Mucosa of descending colon (tissue), 3 donors: ENCODE data around the gene F2RL3. TPM values are rescaled to one million over a fixed set of nuclear protein-coding genes. Genes with fewer than 3 reads are reported as not detected.

ENCODE experiments used
- ATAC-seq: fragments of 200-7000 bp; cut with Tn5 transposase; one replicate; pipeline ENCODE4 v1.9.1; 2020; ENCODE audit warnings: mild to moderate bottlenecking, moderate library complexity
- DNase-seq, 3 donors: peaks; one replicate each; pipeline ENCODE4 v3.0.0-alpha.2; 2020
- H3K36me3 ChIP-seq: fragments of 200-600 bp; one replicate; pipeline ENCODE4 v1.8.0; 2021; ENCODE audit warnings: low read depth, mild to moderate bottlenecking
- H3K4me1 ChIP-seq: fragments of 200-600 bp; one replicate; pipeline ENCODE4 v1.8.0; 2021; ENCODE audit warnings: low read depth, mild to moderate bottlenecking
- H3K4me3 ChIP-seq: fragments of 200-600 bp; one replicate; pipeline ENCODE4 v1.8.0; 2021; ENCODE audit warnings: mild to moderate bottlenecking
- H3K9me3 ChIP-seq: fragments of 200-600 bp; one replicate; pipeline ENCODE4 v1.8.0; 2021; ENCODE audit warnings: mild to moderate bottlenecking
- intact Hi-C, 2 donors: fragments of 100-400 bp; cut with DNase I in 1 of 2; cut with micrococcal nuclease in 1 of 2; formaldehyde crosslinking; loops; one replicate each; pipeline versions ENCODE4 v1.11.0 to v1.11.1; 2022; cut with DNase I, micrococcal nuclease
- total RNA-seq, 3 donors: library from RNA; stranded (reverse); fragmentation: NEBNext Ultra II Directional in 2 of 3; extraction: Animal tissue kit (Norgen Biotek cat#: 25700) in 2 of 3; gene quantifications; one replicate each; pipeline versions ENCODE4 v1.2.1 to v1.2.4, GENCODE V29; 2021 to 2023
- TF ChIP-seq, protein P1 (sequence below): fragments of 200-600 bp; IDR thresholded peaks from one replicate; pipeline ENCODE4 v1.8.0; 2022; ENCODE audit warnings: antibody characterized with exemption, mild to moderate bottlenecking
- donor health status: DM: no; HTN: no; CAD: no; lungs with moderate emphysema.
- donor health status: DM: no; HTN: no; CAD: no.
- donor health status: DM: no; HTN: yes; CAD: no.

F2RL3 gene
- total RNA-seq, 3 donors from 2014 or later = 0.38 to 2.0 (median 1.6) TPM

DNA sequence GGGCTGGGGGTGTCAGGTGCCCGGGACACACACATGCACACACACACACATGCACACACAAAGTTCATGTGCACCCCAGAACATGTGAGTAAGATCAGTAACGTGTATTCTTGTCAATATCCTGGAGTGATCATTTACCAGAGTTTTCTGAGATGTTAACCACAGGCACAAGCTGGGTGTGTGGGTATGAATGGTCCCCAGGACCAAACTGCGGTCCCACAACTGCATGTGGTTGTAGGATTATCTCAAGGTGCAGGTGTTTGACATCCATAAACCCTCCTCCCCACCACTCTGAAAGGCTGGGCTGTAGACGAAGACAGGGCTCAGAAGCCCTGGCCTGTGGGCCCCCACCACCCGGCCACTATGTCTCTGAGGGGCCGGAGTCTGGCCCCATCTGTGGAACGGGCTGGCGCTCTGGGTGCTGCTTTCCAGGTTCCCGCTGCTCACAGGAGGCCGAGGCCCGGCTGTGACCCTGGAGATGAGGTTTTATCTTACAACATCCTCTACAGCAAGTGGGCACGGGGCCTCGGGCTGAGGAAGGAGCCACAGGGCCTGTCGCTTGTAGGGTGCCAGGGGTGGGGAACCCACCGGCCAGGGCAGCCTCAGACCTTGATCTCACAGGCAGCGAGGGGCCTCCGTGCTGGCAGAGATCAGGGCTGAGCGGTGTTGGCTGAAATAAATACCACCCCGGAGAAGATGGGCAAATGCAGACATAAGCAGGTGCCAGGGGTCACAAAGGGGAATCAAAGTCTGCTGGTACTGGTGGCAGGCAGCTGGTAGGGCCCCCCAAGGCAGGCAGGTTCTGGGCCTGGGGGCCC is 4.3 kb downstream of the F2RL3 start:
- no peak for ATAC-seq
- TF ChIP-seq, protein P1, sequence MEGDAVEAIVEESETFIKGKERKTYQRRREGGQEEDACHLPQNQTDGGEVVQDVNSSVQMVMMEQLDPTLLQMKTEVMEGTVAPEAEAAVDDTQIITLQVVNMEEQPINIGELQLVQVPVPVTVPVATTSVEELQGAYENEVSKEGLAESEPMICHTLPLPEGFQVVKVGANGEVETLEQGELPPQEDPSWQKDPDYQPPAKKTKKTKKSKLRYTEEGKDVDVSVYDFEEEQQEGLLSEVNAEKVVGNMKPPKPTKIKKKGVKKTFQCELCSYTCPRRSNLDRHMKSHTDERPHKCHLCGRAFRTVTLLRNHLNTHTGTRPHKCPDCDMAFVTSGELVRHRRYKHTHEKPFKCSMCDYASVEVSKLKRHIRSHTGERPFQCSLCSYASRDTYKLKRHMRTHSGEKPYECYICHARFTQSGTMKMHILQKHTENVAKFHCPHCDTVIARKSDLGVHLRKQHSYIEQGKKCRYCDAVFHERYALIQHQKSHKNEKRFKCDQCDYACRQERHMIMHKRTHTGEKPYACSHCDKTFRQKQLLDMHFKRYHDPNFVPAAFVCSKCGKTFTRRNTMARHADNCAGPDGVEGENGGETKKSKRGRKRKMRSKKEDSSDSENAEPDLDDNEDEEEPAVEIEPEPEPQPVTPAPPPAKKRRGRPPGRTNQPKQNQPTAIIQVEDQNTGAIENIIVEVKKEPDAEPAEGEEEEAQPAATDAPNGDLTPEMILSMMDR = no peak
- no peaks in the 10 kb centered on the region for H3K9me3 ChIP-seq
- no peak for DNase-seq
- H3K36me3 ChIP-seq = no peaks in the 10 kb centered on the region
- peaks cover 6% of the 10 kb centered on the region for H3K4me1 ChIP-seq
- H3K4me3 ChIP-seq = no peak overlapping the region
- intact Hi-C loops = no loop called here

- intact Hi-C loops = no loop called here
- Histone ChIP-seq H3K9me3 (no peaks in the 10 kb centered on the region), H3K4me1 (peaks cover 6% of the 10 kb centered on the region), H3K36me3 (no peaks in the 10 kb centered on the region), H3K4me3 (no peak overlapping the region)
- TF ChIP-seq, protein P1 = no peak
- ATAC-seq (no peak), DNase-seq (no peak)
Measured at GRCh38 chr19:16893686-16893989, 4.8 kb downstream of the F2RL3 start.

DNA sequence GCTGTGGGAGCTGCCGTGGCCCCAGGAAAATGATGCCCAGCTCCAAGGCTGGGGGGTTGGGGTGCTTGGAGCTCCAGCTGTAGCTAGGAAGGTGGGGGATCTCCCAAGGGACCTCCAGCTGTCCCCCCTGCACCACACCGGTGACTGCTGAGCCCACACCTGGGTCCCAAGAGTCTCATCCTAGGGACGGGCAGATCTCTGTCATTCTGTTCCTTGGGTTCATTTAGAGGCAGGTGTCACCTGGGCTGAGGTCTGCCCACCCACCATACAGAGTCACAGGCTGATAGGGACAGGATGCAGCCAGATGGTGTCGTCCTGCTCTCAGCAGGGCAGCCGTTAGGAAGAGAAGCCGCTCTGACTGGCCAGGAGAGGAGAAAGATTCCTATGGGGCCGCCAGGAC is 5.3 kb downstream of the F2RL3 start:
- no peak overlapping the region for H3K4me3 ChIP-seq
- no peaks in the 10 kb centered on the region for H3K9me3 ChIP-seq
- H3K4me1 ChIP-seq = peaks cover 6% of the 10 kb centered on the region
- DNase-seq = no peak
- intact Hi-C loops = no loop called here
- TF ChIP-seq, protein P1 = no peak
- no peak for ATAC-seq
- H3K36me3 ChIP-seq = no peaks in the 10 kb centered on the region

- DNase-seq = peak in 1 of 3 donors; percentile 52
- ATAC-seq = no peak
- Histone ChIP-seq H3K4me1 (peaks cover 6% of the 10 kb centered on the region), H3K9me3 (no peaks in the 10 kb centered on the region), H3K4me3 (no peak overlapping the region), H3K36me3 (no peaks in the 10 kb centered on the region)
- TF ChIP-seq, protein P1 = no peak
- intact Hi-C loops = no loop called here
Measured at GRCh38 chr19:16895467-16896145, 6.8 kb downstream of the F2RL3 start.

GRCh38 chr19:16896146-16897028 is 7.6 kb downstream of the F2RL3 start:
- no peak overlapping the region for H3K4me3 ChIP-seq
- H3K9me3 ChIP-seq = no peaks in the 10 kb centered on the region
- ATAC-seq (no peak), DNase-seq (peak in 2 of 3 donors; percentile 31 to 67)
- H3K36me3 ChIP-seq = no peaks in the 10 kb centered on the region
- peaks cover 6% of the 10 kb centered on the region for H3K4me1 ChIP-seq
- TF ChIP-seq, protein P1 = no peak
- intact Hi-C loops = no loop called here
